GM19468 (cell line): ENCODE results near the gene CCDC88C.
A peak's percentile ranks its signal among the peaks of the same experiment; 100 is the strongest.
"Not testable (repeated sequence)": the region's sequence is repeated elsewhere in the genome, so short reads cannot be mapped to it uniquely, and the experiment has no call there.

Source experiments
- ATAC-seq: cut with Tn5 transposase; IDR thresholded peaks from one replicate; pipeline ENCODE4 v1.9.1; 2021; ENCODE audit warnings: mild to moderate bottlenecking, moderate library complexity, moderate number of reproducible peaks; ENCODE audit not compliant: unreplicated experiment; ENCODE audit errors: extremely low read depth

The CCDC88C gene

GRCh38 chr14:91257328-91258010 is 160.2 kb downstream of the CCDC88C start:
- no peak for ATAC-seq

DNA sequence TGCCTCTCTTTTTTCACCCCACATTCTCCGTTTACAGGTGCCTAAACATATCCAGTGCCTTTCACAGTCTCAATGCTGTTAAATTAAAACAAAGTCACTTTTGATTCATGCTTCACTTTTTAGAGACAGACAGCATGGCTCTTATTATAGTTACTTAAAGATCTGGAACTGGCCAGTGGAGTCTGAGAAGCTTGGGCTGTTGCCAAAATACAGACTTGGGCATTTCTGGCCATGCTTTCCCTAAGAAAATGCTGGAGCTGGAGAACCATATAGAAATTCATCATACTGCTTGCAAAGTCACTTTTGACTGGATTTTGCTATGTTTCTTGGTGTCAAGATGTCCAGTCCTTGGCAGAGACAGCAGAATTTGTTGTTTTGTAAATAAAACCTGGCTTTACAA is 161.0 kb downstream of the CCDC88C start:
- ATAC-seq: no peak

DNA sequence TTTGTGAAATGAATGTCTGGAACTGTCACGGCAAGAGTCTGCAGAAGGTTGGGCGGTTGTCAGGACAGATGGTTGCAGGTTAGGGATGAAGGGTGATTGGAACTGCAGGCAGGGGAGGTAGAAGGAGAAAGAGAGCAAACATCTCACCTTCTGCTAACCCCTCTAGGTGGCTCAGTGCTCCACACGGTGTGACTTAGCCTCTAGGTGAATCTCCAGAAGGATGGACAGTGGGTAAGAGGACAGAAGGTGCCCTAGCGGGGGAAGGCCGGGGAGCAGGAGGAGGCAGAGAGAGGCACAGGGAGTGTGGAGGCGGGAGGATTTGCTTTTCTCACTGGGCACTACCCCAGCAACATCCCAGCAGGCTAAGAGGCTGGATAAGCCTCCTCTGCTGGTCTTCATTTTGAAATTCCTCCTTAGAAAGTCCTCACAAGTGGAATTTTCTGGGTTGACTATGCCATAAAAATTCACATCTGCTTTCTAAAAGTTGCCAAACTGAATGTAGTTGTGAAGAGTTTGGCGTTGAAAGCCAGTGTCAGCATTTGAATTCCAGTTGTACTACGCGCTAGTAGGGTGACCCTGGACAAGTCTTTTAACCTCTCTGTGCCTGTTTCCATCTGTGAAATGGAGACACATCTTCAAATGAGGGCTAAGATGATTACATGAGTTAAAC is 162.5 kb downstream of the CCDC88C start:
- no peak for ATAC-seq

- no peak for ATAC-seq
Observed at GRCh38 chr14:91254461-91254860, 163.2 kb downstream of the CCDC88C start.

DNA sequence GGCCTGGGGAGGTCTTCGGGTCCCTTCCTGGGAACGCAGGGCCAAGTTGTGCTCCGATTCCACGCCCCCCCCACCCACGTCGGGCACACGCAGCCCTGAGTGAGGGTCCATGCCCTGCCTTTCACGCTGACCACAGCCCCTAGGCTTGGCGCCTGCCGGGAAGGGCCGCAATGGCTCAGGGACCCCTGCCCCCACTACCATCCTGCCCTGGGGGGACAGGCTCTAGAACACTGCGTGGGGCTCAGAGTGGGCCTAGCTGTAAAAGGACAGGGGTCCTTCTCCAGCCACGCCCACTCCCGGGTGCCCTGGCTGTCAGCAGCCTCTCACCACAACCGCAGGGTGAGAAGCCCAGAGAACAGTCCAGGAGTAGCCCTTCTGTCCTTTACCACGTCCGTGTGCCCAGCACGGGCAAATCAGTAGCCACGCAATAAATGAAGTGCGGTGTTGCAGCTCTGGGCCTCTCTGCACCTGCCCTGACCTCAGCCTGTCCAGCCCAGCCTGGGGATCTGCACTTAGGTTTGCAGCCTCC is 163.8 kb downstream of the CCDC88C start:
- no peak for ATAC-seq

DNA sequence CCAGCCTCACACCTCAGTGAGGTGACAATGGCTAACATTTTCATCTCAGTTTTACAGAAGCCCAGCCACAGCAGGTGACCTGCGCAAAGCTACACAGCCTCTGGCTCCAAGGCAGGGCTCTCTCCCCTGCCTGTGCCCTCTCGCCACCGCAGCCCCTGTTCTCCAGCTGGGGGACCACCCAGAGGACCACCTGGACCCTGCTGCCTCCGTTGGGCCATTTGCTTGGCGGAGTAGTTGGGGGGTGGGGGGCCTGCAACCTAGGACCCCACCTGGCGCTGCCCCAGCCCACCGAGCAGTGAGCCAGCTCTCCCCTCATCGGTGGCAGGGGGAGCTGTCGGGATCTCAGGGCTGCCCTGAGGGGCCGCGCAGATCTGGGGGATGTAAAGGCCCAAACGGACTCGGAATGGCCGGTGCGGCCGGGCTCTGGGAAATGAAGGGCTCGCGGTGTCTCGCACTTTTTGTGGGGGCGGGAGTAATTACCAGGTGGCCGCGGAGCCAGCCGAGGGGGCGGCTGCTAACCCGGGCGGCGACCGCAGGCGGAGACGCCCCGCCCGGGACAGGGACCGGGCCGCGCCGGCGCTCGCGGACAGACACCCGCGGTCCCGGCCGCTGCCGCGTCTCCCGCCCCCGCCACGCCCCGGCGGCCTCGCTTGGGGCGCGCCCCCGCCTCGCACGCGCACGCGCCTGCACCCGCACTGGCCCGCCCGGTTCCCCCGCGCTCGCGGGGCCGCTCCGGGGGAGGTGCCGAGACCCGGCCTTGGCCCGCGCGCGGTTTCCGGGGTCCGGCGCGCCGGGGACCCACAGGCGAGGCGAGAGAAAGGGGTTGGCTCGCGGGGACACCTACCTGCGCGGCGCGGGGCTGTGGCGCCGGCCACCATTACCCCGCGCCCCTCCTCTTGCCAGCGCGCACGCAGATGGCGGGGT is 164.5 kb downstream of the CCDC88C start:
- no peak for ATAC-seq

DNA sequence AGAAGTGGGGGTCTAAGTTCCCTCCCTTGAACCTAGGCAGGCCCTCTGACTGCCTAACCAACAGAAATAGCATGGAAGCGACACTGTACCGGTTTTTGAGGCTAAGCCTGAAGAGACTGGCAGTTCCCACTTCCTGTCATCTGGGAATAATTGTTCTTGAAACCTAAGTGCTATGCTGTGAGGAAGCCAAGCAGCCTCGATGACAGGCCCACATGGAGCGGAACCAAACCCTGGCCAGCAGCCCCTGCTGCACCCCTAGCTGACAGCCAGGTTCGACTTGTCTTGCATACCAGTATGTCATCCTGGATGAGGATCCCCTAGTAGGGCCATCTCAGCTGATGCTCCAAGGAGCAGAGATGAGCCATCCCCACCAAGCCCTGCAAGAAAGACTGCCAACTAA is 166.7 kb downstream of the CCDC88C start:
- no peak for ATAC-seq

DNA sequence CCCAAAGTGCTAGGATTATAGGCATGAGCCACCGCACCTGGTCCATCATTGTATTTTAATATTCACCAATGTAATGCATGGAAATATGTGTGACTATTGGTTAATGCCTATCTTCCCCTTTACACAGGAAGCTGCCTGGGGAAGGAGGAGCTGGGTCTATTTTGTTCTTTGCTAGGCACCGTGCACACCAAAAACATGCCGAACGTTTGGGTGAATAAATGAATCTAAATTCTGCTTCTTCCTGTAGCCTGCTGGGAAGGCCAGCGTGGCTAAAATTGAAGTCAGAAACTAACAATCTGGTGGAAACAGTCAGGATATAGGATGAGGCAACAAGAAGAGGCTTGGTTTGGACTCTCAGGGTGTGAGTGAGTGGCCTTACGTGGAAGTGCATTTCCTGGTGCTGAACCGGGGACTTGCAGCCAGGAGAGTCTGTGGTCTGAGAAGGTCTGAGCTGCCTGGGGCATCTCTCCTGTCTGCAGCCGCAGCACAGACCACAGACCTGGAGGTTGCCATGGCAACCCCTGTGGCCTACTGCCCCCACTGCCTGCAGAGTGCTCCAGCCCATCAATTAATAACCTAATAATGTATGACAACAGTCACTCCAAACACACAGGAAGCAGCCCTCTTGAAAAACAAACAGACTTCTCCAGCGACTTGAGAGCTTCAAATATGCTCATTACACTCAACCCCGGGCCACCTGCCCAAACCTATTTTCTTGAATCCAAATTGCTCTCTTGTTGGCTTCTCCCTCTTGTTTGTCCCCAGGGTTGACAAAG is 167.6 kb downstream of the CCDC88C start:
- ATAC-seq: peak; percentile 96

- ATAC-seq: no peak
Observed at GRCh38 chr14:91246051-91246852, 171.4 kb downstream of the CCDC88C start.

- ATAC-seq: not testable (repeated sequence)
Observed at GRCh38 chr14:91245616-91246015, 172.0 kb downstream of the CCDC88C start.

DNA sequence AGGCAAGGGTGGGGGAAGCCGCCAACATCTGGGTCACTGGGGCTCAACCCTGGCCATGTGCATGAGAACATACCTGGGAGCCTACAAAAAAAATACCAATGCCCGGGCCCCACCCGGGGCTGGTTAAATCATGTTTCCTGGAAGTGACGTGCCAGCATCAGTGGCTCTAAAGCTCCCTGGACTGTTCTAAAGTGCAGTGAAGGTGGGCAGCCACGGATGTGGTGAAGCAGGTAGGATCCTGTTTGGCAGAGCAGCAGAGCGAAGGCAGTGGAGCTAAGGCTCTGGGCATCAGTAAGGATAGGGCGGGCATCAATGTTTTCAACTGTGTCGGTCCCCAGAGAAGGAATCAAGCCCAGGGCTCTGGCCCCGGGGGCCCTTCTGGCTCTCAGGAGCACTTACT is 172.6 kb downstream of the CCDC88C start:
- ATAC-seq: no peak

DNA sequence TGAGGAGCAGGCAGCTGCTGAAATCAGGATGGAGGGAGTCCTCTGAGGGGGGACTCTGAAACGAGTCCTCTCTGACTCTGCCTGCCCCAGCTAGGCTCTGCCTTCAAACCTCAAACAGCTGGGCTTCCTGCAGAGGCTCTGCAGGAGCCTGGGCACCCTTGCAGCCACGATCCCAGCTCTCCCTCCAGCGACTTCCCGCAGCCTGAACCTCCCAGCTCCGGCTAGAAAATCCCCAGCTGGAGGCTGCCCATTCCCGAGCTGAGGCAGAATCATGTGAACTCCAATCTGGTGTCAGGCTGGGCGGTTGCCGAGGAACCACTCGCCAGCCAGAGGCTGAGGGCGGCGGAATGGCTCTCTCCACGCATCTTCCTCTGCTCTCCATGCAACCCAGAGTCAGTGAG is 173.1 kb downstream of the CCDC88C start, which contains the start of gene GPR68:
Gene GPR68, minus strand, starts transcription at position 204 of the 401 bp plus-strand sequence. CDS start 9,654 bp downstream, outside the sequence.
- no peak for ATAC-seq

DNA sequence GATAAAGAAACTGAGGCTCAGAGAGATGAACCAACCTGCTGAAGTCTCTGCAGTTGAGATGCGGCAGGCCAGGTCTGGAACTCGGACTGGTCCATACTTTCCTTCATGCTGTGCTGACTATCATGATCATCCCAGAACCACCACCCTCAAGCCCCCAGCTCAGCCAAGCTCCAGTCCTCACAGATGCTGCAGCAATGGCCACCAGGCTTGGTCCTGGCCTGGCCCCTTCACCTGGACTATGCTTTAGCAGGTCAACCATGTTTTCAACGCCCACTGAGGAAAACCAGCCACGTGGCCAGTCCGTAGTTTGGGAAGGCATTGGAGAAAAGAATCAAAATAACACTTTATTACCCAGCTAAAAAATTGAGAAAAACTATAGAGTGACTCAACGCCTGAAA is 174.5 kb downstream of the CCDC88C start:
- no peak for ATAC-seq

GRCh38 chr14:91242635-91243034 is 175.0 kb downstream of the CCDC88C start:
- ATAC-seq: no peak

DNA sequence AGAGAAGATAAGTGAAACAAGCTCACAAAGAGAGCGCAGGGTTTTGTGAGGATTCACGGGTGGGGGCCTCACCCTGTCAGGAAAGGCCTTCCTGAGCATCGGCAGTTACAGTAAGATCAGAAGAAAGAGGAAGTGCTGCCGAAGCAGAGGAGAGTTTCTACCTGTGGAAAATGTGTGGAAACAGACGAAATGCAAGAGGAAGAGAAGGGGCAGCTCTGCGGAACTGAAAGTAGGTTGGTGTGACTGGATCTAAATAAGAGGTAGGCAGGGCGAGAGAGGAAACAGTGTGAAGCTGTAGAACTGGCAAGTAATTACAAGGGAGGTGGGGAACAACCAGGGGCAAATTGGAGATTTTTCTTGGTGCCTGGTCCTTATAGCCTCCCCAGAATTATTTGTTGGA is 175.8 kb downstream of the CCDC88C start:
- peak; percentile 22 for ATAC-seq

GRCh38 chr14:91238661-91239060 is 179.0 kb downstream of the CCDC88C start:
- no peak for ATAC-seq

DNA sequence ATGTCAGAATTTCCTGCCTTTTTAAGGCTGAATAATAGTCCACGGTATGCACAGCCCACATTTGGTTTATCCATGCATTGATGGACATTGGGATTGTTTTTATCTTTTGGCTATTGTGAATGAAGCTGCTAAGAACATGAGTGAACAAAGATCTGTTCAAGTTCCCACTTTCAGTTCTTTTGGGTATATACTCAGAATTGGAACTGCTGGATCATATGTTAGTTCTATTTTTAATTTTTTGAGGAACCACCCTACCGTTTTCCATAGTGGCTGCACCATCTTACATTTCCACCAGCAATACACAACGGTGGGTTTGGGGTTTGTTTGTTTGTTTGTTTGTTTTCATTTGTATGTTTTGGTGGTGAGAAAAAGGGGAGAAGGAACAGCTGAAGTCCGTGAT is 179.5 kb downstream of the CCDC88C start:
- ATAC-seq: no peak

GRCh38 chr14:91237219-91237618 is 180.4 kb downstream of the CCDC88C start:
- no peak for ATAC-seq

GRCh38 chr14:91235841-91236240 is 181.8 kb downstream of the CCDC88C start:
- ATAC-seq: no peak
